Caco-2 (cell line): ENCODE results near the gene LRIT1. TPM values are rescaled to one million over a fixed set of nuclear protein-coding genes. Genes with fewer than 3 reads are reported as not detected.

Experiments
- BruUV-seq: library from RNA; stranded (reverse); fragments of 400-500 nt; replicated peaks from 2 replicates; lab custom pipeline; 2021; lab: Mats Ljungman, UMichigan
- CTCF ChIA-PET: fragments of 300-600 bp; sonication (Branson Sonifier 250); formaldehyde crosslinking; loops from one replicate; lab custom pipeline; 2022; ENCODE audit warnings: antibody characterized with exemption; lab: Charles Lee
- POLR2A ChIA-PET: fragments of 300-600 bp; sonication (Branson Sonifier 250); formaldehyde crosslinking; loops from one replicate; lab custom pipeline; 2022; ENCODE audit warnings: antibody characterized with exemption; lab: Charles Lee
- DNase-seq, 2 experiments: peaks; one replicate each; pipeline versions ENCODE4 v3.0.0 to v3.0.0-alpha.2; 2020 to 2022
- H3K27me3 ChIP-seq: replicated peaks from 2 replicates; pipeline ENCODE4 v1.6.0; 2011; ENCODE audit warnings: low read length; ENCODE audit not compliant: control insufficient read depth, insufficient read depth
- H3K36me3 ChIP-seq: 2 replicates; pipeline ENCODE4 v1.5.1; 2011; ENCODE audit warnings: low read length; ENCODE audit not compliant: control insufficient read depth, insufficient read depth
- H3K4me1 ChIP-seq: fragments of 250-450 bp; sonication (Bioruptor Pico); 2 replicates; pipeline ENCODE4 v1.5.1; 2020; ENCODE audit warnings: mild to moderate bottlenecking
- H3K4me3 ChIP-seq: 2 replicates; pipeline ENCODE4 v1.5.1; 2011; ENCODE audit warnings: low read depth, mild to moderate bottlenecking, control low read depth, low read length
- H3K9me3 ChIP-seq: fragments of 250-450 bp; sonication (Bioruptor Pico); 2 replicates; pipeline ENCODE4 v1.5.1; 2020; ENCODE audit warnings: mild to moderate bottlenecking, moderate library complexity
- H3K27ac Mint-ChIP-seq: one replicate; pipeline ENCODE4 v1.8.0; 2022; ENCODE audit warnings: mixed read lengths; ENCODE audit not compliant: unreplicated experiment
- H3K27me3 Mint-ChIP-seq: one replicate; pipeline ENCODE4 v1.8.0; 2022; ENCODE audit warnings: mixed read lengths; ENCODE audit not compliant: insufficient read depth, unreplicated experiment
- H3K36me3 Mint-ChIP-seq: one replicate; pipeline ENCODE4 v1.8.0; 2022; ENCODE audit warnings: mild to moderate bottlenecking, mixed read lengths; ENCODE audit not compliant: insufficient read depth, unreplicated experiment
- H3K4me1 Mint-ChIP-seq: one replicate; pipeline ENCODE4 v1.8.0; 2022; ENCODE audit warnings: low read depth, mixed read lengths; ENCODE audit not compliant: unreplicated experiment
- H3K4me3 Mint-ChIP-seq: one replicate; pipeline ENCODE4 v1.8.0; 2022; ENCODE audit warnings: mild to moderate bottlenecking, moderate library complexity, mixed read lengths; ENCODE audit not compliant: unreplicated experiment
- H3K9me3 Mint-ChIP-seq: one replicate; pipeline ENCODE4 v1.8.0; 2022; ENCODE audit warnings: mixed read lengths; ENCODE audit not compliant: unreplicated experiment
- CTCF ChIP-seq, 2 experiments: fragments of 200-600 bp in 1 of 2; IDR thresholded peaks; 1 replicate in 1 of 2; 2 replicates in 1 of 2; pipeline versions ENCODE4 v1.5.1 to v1.8.0; 2011 to 2022; ENCODE audit warnings: antibody characterized with exemption in 1 of 2, control low read depth in 1 of 2, inconsistent platforms in 1 of 2, low read depth in 1 of 2, low read length in 1 of 2, mild to moderate bottlenecking in 1 of 2, moderate library complexity in 1 of 2; ENCODE audit not compliant: insufficient read depth in 1 of 2, severe bottlenecking in 1 of 2, unreplicated experiment in 1 of 2
- intact Hi-C: fragments of 100-400 bp; cut with micrococcal nuclease; formaldehyde crosslinking; loops from one replicate; pipeline ENCODE4 v1.10.0; 2022; ENCODE audit not compliant: unreplicated experiment
- total RNA-seq: library from RNA; stranded (reverse); gene quantifications from 2 replicates; pipeline ENCODE4 v1.2.3, GENCODE V29; 2022

Gene LRIT1
- total RNA-seq, 1 experiment from 2014 or later = not detected

GRCh38 chr10:84230359-84230758 lies 11.0 kb downstream of the LRIT1 start:
- H3K9me3 Mint-ChIP-seq = no peaks in the 10 kb centered on the region
- no peaks in the 10 kb centered on the region for H3K4me1 ChIP-seq
- H3K36me3 Mint-ChIP-seq = no peaks in the 10 kb centered on the region
- H3K36me3 ChIP-seq = no peaks in the 10 kb centered on the region
- TF ChIP-seq CTCF (IDR thresholded peaks at IDR 0.05; ENCODE audit: insufficient read depth in 1 of 2, low read depth in 1 of 2, low read length in 1 of 2, severe bottlenecking in 1 of 2, unreplicated experiment in 1 of 2) = no peak
- no TSS peak for BruUV-seq
- ChIA-PET CTCF (interaction anchor here (0.6 kb wide), 1 partner anchor 552 kb away, joined by 3 read pairs; no protein-coding TSS in a partner anchor), POLR2A (no interaction called here)
- H3K27me3 Mint-ChIP-seq = peaks cover 7% of the 10 kb centered on the region
- no peak overlapping the region for H3K4me3 Mint-ChIP-seq
- H3K27me3 ChIP-seq = no peaks in the 10 kb centered on the region
- no peaks in the 10 kb centered on the region for H3K9me3 ChIP-seq
- H3K4me3 ChIP-seq = no peak overlapping the region
- DNase-seq = no peak
- H3K27ac Mint-ChIP-seq = no peak overlapping the region
- H3K4me1 Mint-ChIP-seq = no peaks in the 10 kb centered on the region
- intact Hi-C loops = no loop called here

- no peaks in the 10 kb centered on the region for H3K4me1 ChIP-seq
- CTCF ChIA-PET = interaction anchor here (1.1 kb wide), 1 partner anchor 37 kb away, joined by 3 read pairs; no protein-coding TSS in a partner anchor
- H3K27me3 ChIP-seq = no peaks in the 10 kb centered on the region
- H3K4me3 ChIP-seq = no peak overlapping the region
- no peaks in the 10 kb centered on the region for H3K36me3 ChIP-seq
- no peak for TF ChIP-seq CTCF (IDR thresholded peaks at IDR 0.05; ENCODE audit: insufficient read depth in 1 of 2, low read depth in 1 of 2, low read length in 1 of 2, severe bottlenecking in 1 of 2, unreplicated experiment in 1 of 2)
- H3K36me3 Mint-ChIP-seq = no peaks in the 10 kb centered on the region
- no peak overlapping the region for H3K27ac Mint-ChIP-seq
- POLR2A ChIA-PET = no interaction called here
- intact Hi-C loops = no loop called here
- no peak for DNase-seq
- H3K27me3 Mint-ChIP-seq = peaks cover 7% of the 10 kb centered on the region
- H3K9me3 ChIP-seq = no peaks in the 10 kb centered on the region
- BruUV-seq = no TSS peak
- H3K9me3 Mint-ChIP-seq = no peaks in the 10 kb centered on the region
- H3K4me1 Mint-ChIP-seq = no peaks in the 10 kb centered on the region
- no peak overlapping the region for H3K4me3 Mint-ChIP-seq
Measured at GRCh38 chr10:84227810-84228209, 13.5 kb downstream of the LRIT1 start.

- BruUV-seq = no TSS peak
- Mint-ChIP-seq H3K9me3 (no peaks in the 10 kb centered on the region), H3K27me3 (peaks cover 7% of the 10 kb centered on the region), H3K27ac (no peak overlapping the region), H3K4me1 (no peaks in the 10 kb centered on the region), H3K4me3 (no peak overlapping the region), H3K36me3 (no peaks in the 10 kb centered on the region)
- CTCF ChIA-PET = interaction anchor here (1.1 kb wide), 1 partner anchor 38 kb away, joined by 3 read pairs; no protein-coding TSS in a partner anchor
- Histone ChIP-seq H3K4me1 (no peaks in the 10 kb centered on the region), H3K27me3 (no peaks in the 10 kb centered on the region), H3K4me3 (no peak overlapping the region), H3K36me3 (no peaks in the 10 kb centered on the region), H3K9me3 (no peaks in the 10 kb centered on the region)
- TF ChIP-seq CTCF (IDR thresholded peaks at IDR 0.05; ENCODE audit: insufficient read depth in 1 of 2, low read depth in 1 of 2, low read length in 1 of 2, severe bottlenecking in 1 of 2, unreplicated experiment in 1 of 2) = no peak
- no peak for DNase-seq
- POLR2A ChIA-PET = no interaction called here
- intact Hi-C loops = no loop called here
Measured at GRCh38 chr10:84226616-84227015, 14.7 kb downstream of the LRIT1 start.
